Activated CD8-positive, alpha-beta T cell treated with anti-CD3 and anti-CD28 coated beads for 36 hours (primary cell): Measurements from ENCODE around the gene LYZL6. TPM values are rescaled to one million over a fixed set of nuclear protein-coding genes. Genes with fewer than 3 reads are reported as not detected.

Experiments
- ATAC-seq: fragments of 200-7000 bp; cut with Tn5 transposase; one replicate; pipeline ENCODE4 v1.10.0; 2021; ENCODE audit warnings: mild to moderate bottlenecking, moderate library complexity
- CTCF ChIA-PET: fragments of 350-600 bp; sonication (Branson Sonifier 250); formaldehyde crosslinking; loops from one replicate; lab custom pipeline; 2021; ENCODE audit warnings: antibody characterized with exemption; lab: Charles Lee
- POLR2A ChIA-PET: fragments of 350-600 bp; sonication (Branson Sonifier 250); formaldehyde crosslinking; loops from one replicate; lab custom pipeline; 2021; ENCODE audit warnings: antibody characterized with exemption; lab: Charles Lee
- DNase-seq: peaks from one replicate; pipeline ENCODE4 v3.0.0-alpha.2; 2020
- H3K27ac Mint-ChIP-seq: one replicate; pipeline ENCODE4 v1.8.0; 2021; ENCODE audit warnings: mild to moderate bottlenecking, mixed read lengths
- H3K27me3 Mint-ChIP-seq: one replicate; pipeline ENCODE4 v1.8.0; 2021; ENCODE audit warnings: mixed read lengths
- H3K36me3 Mint-ChIP-seq: one replicate; pipeline ENCODE4 v1.8.0; 2021; ENCODE audit warnings: low read depth, mixed read lengths
- H3K4me1 Mint-ChIP-seq: one replicate; pipeline ENCODE4 v1.8.0; 2021; ENCODE audit warnings: low read depth, mixed read lengths
- H3K4me3 Mint-ChIP-seq: one replicate; pipeline ENCODE4 v1.8.0; 2021; ENCODE audit warnings: mild to moderate bottlenecking, moderate library complexity, mixed read lengths
- H3K9me3 Mint-ChIP-seq: one replicate; pipeline ENCODE4 v1.8.0; 2021; ENCODE audit warnings: mixed read lengths
- CTCF ChIP-seq: fragments of 200-600 bp; IDR thresholded peaks from one replicate; pipeline ENCODE4 v1.8.0; 2022; ENCODE audit warnings: antibody characterized with exemption, mild to moderate bottlenecking
- intact Hi-C: fragments of 100-400 bp; cut with micrococcal nuclease; formaldehyde crosslinking; loops from one replicate; pipeline ENCODE4 v1.10.0; 2022
- total RNA-seq, 2 experiments: library from RNA; stranded (reverse); gene quantifications; one replicate each; pipeline ENCODE4 v1.2.3, GENCODE V29; 2021

The LYZL6 gene
- total RNA-seq, 2 experiments from 2014 or later: not detected

GRCh38 chr17:35890774-35891155, 52.7 kb downstream of the LYZL6 start:
- peak; percentile 48 for ATAC-seq
- Mint-ChIP-seq H3K27ac (peak overlapping the region; percentile 86), H3K27me3 (no peaks in the 10 kb centered on the region), H3K4me3 (no peak overlapping the region), H3K4me1 (peaks cover 65% of the 10 kb centered on the region), H3K36me3 (no peaks in the 10 kb centered on the region), H3K9me3 (no peaks in the 10 kb centered on the region)
- ChIA-PET POLR2A (interaction anchor here (0.8 to 17.7 kb wide), 5 partner anchors 8 to 28 kb away, joined by 3 to 239 read pairs (median 3); partner anchors contain the start of gene CCL5), CTCF (interaction anchor here (0.7 to 2.0 kb wide), 4 partner anchors 41 to 182 kb away, joined by 3 to 6 read pairs (median 3); no protein-coding TSS in a partner anchor)
- TF ChIP-seq CTCF: no peak
- intact Hi-C loops: loop anchor here (10.0 kb wide), 1 partner anchor 204 kb away; the partner anchor contains the start of gene CCL3
- peak; percentile 81 for DNase-seq

GRCh38 chr17:35889818-35890773, 53.4 kb downstream of the LYZL6 start:
- H3K4me3 Mint-ChIP-seq: no peak overlapping the region
- ATAC-seq: no peak
- peak overlapping the region; percentile 77 for H3K27ac Mint-ChIP-seq
- H3K9me3 Mint-ChIP-seq: no peaks in the 10 kb centered on the region
- no peaks in the 10 kb centered on the region for H3K36me3 Mint-ChIP-seq
- H3K4me1 Mint-ChIP-seq: peaks cover 62% of the 10 kb centered on the region
- TF ChIP-seq CTCF: no peak
- DNase-seq: no peak
- no peaks in the 10 kb centered on the region for H3K27me3 Mint-ChIP-seq
- ChIA-PET POLR2A (interaction anchor here (1.0 to 17.7 kb wide), 4 partner anchors 9 to 26 kb away, joined by 3 to 239 read pairs (median 7); partner anchors contain the start of gene CCL5), CTCF (interaction anchor here (0.7 to 2.0 kb wide), 6 partner anchors 13 to 259 kb away, joined by 3 to 6 read pairs (median 4); no protein-coding TSS in a partner anchor)
- intact Hi-C loops: loop anchor here (1.0 to 10.0 kb wide), 2 partner anchors 10 to 205 kb away; partner anchors contain the start of genes CCL3 and CCL5

GRCh38 chr17:35889241-35889640, 54.3 kb downstream of the LYZL6 start:
- ATAC-seq (peak; percentile 76), DNase-seq (peak; percentile 74)
- TF ChIP-seq CTCF: no peak
- intact Hi-C loops: loop anchor here (1.0 kb wide), 1 partner anchor 9 kb away; the partner anchor contains the start of gene CCL5
- Mint-ChIP-seq H3K36me3 (no peaks in the 10 kb centered on the region), H3K27me3 (no peaks in the 10 kb centered on the region), H3K4me1 (peaks cover 59% of the 10 kb centered on the region), H3K4me3 (no peak overlapping the region), H3K9me3 (no peaks in the 10 kb centered on the region), H3K27ac (peak overlapping the region; percentile 77)
- ChIA-PET POLR2A (interaction anchor here (1.2 to 17.7 kb wide), 4 partner anchors 9 to 304 kb away, joined by 3 to 239 read pairs (median 10); partner anchors contain the start of gene CCL5), CTCF (interaction anchor here (1.6 to 2.0 kb wide), 3 partner anchors 12 to 260 kb away, joined by 4 to 6 read pairs (median 5); no protein-coding TSS in a partner anchor)

Other genes with a start within 250 kb of the LYZL6 start
- gene RASL10B, start 212.1 kb downstream of the LYZL6 start, total RNA-seq: 1 to 10 TPM; 1.9 to 2.3 TPM
- gene GAS2L2, start 190.5 kb downstream of the LYZL6 start, total RNA-seq: under 1 TPM; 0.27 to 0.34 TPM
- gene C17orf50, start 182.8 kb downstream of the LYZL6 start, total RNA-seq: not detected
- gene MMP28, start 148.1 kb downstream of the LYZL6 start, total RNA-seq: under 1 TPM in 1 of 2 experiments, not detected in 1; 0.41 TPM
- 100 to 1,000 TPM; 309 to 319 TPM for gene TAF15, start 134.2 kb downstream of the LYZL6 start, total RNA-seq
- gene HEATR9, start 74.8 kb downstream of the LYZL6 start, total RNA-seq: under 1 TPM; 0.38 to 0.70 TPM
- gene CCL5, start 63.4 kb downstream of the LYZL6 start, total RNA-seq: 100 to 1,000 TPM; 156 to 158 TPM
- 10 to 100 TPM; 12.6 to 16.0 TPM for gene RDM1, start 12.9 kb downstream of the LYZL6 start, total RNA-seq
- not detected for gene CCL16, start 37.8 kb upstream of the LYZL6 start, total RNA-seq
- not detected for gene CCL14, start 43.0 kb upstream of the LYZL6 start, total RNA-seq
- gene CCL15, start 57.8 kb upstream of the LYZL6 start, total RNA-seq: not detected
- not detected for gene CCL23, start 74.3 kb upstream of the LYZL6 start, total RNA-seq
- not detected for gene CCL18, start 120.6 kb upstream of the LYZL6 start, total RNA-seq
- gene CCL3, start 146.4 kb upstream of the LYZL6 start, total RNA-seq: 100 to 1,000 TPM; 230 to 253 TPM
- 100 to 1,000 TPM; 287 to 290 TPM for gene CCL4, start 160.1 kb upstream of the LYZL6 start, total RNA-seq
- gene TBC1D3B, start 232.9 kb upstream of the LYZL6 start, total RNA-seq: 1 to 10 TPM; 6.6 to 9.0 TPM